SJCRH30 (cell line): ENCODE measurements around the gene SCD5. TPM values are rescaled to one million over a fixed set of nuclear protein-coding genes. Genes with fewer than 3 reads are reported as not detected.

Experiments
- DNase-seq, 2 experiments: peaks; one replicate each; pipeline ENCODE4 v3.0.0-alpha.2; 2015 to 2020
- H3K27ac ChIP-seq: fragments of 250-450 bp; sonication (Bioruptor Pico); 2 replicates; pipeline ENCODE4 v1.5.1; 2020; ENCODE audit warnings: mild to moderate bottlenecking, moderate library complexity
- H3K27me3 ChIP-seq: fragments of 250-450 bp; sonication (Bioruptor Pico); 2 replicates; pipeline ENCODE4 v1.5.1; 2020; ENCODE audit warnings: mild to moderate bottlenecking, moderate library complexity
- H3K36me3 ChIP-seq: fragments of 250-450 bp; sonication (Bioruptor Pico); 2 replicates; pipeline ENCODE4 v1.5.1; 2020; ENCODE audit warnings: mild to moderate bottlenecking, moderate library complexity
- H3K4me1 ChIP-seq: fragments of 250-450 bp; sonication (Bioruptor Pico); 2 replicates; pipeline ENCODE4 v1.5.1; 2020; ENCODE audit warnings: mild to moderate bottlenecking, moderate library complexity
- H3K4me3 ChIP-seq: fragments of 250-450 bp; sonication (Bioruptor Pico); 2 replicates; pipeline ENCODE4 v1.5.1; 2020; ENCODE audit warnings: mild to moderate bottlenecking, moderate library complexity
- H3K9me3 ChIP-seq: fragments of 250-450 bp; sonication (Bioruptor Pico); replicated peaks from 2 replicates; pipeline ENCODE4 v1.5.1; 2020; ENCODE audit warnings: mild to moderate bottlenecking, moderate library complexity
- total RNA-seq: library from RNA; depleted of rRNA; stranded (reverse); fragments of >200 nt; shearing (Covaris generic); gene quantifications from 2 replicates; pipeline ENCODE4 v1.2.3, GENCODE V29; 2014

The SCD5 gene
- total RNA-seq, 1 experiment from 2014 or later = 86.0 TPM

GRCh38 chr4:82681754-82682153, 116.8 kb downstream of the SCD5 start:
- DNase-seq = no peak
- Histone ChIP-seq H3K27me3 (no peaks in the 10 kb centered on the region), H3K4me3 (no peak overlapping the region), H3K27ac (no peak overlapping the region), H3K36me3 (peaks cover 5% of the 10 kb centered on the region; the same call in 1 of the 2 replicates), H3K4me1 (no peaks in the 10 kb centered on the region), H3K9me3 (no peaks in the 10 kb centered on the region)

DNA sequence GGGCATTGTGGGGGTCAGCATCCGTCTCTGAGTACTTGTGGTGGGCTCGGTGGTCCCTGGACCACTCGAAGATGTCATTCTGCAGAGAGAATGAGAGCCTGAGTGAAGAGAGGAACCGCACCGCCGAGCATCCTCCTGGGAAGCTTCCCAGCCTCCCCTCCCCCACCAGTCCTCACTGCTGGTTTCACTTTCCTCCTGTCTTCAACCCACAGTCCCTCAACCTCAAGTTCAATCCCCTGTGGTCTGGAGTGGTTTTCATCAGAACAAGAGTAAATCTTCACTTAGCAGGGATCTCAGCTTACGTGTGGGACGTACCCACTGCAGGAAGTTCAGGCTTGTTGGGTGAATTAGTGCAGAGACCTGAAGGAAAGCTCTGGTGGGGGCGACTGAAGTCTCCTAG, 117.8 kb downstream of the SCD5 start:
- Histone ChIP-seq H3K36me3 (peaks cover 5% of the 10 kb centered on the region; the same call in 1 of the 2 replicates), H3K4me3 (no peak overlapping the region), H3K27ac (no peak overlapping the region), H3K9me3 (no peaks in the 10 kb centered on the region), H3K4me1 (no peaks in the 10 kb centered on the region), H3K27me3 (no peaks in the 10 kb centered on the region)
- DNase-seq = peak in 1 of 2 experiments; percentile 33

DNA sequence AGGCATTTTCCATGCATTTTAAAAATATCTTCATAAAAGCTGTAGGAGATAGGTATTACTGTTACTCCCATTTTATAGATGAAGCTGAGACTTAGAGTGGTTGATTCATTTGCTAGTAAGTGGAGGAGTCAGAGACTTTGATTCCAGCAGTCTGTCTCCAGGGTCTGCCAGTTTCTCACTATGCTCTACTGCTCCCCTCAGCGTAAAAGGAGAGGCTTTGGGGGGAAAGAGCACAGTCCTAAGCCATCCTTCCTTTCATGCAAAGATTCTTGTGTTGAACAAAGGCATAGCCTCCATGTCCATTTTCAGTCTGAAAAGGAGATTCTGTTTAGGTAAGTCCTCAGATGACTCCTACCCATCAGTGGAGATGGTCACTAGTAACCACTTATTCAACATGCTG, 119.1 kb downstream of the SCD5 start:
- Histone ChIP-seq H3K4me3 (no peak overlapping the region), H3K36me3 (peaks cover 5% of the 10 kb centered on the region; the same call in 1 of the 2 replicates), H3K27me3 (no peaks in the 10 kb centered on the region), H3K4me1 (no peaks in the 10 kb centered on the region), H3K9me3 (no peaks in the 10 kb centered on the region), H3K27ac (no peak overlapping the region)
- no peak for DNase-seq

DNA sequence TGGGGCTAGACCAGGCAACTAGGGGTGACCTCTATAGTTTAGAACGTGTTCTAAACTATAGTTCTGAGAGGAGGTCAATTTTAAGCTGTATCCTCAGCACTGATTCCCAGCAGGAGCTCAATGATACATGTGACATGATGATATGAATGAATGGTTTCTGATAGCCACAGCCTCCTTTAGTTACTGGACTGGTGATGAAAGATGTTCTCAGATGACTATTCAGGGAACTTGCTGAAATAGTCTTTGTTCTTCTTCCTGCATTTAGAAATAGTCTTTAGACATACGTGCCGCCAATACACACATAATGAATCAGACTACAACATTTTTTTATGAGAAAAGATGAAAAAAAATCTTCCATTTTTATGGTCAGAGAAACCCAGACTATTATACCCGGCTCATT, 120.5 kb downstream of the SCD5 start:
- peaks cover 5% of the 10 kb centered on the region; the same call in 1 of the 2 replicates for H3K36me3 ChIP-seq
- H3K4me3 ChIP-seq = no peak overlapping the region
- no peaks in the 10 kb centered on the region for H3K27me3 ChIP-seq
- no peak for DNase-seq
- H3K4me1 ChIP-seq = no peaks in the 10 kb centered on the region
- H3K27ac ChIP-seq = no peak overlapping the region
- H3K9me3 ChIP-seq = no peaks in the 10 kb centered on the region

- Histone ChIP-seq H3K27me3 (no peaks in the 10 kb centered on the region), H3K4me1 (no peaks in the 10 kb centered on the region), H3K4me3 (no peak overlapping the region), H3K36me3 (peaks cover 5% of the 10 kb centered on the region; the same call in 1 of the 2 replicates), H3K9me3 (no peaks in the 10 kb centered on the region), H3K27ac (no peak overlapping the region)
- DNase-seq = no peak
These were observed 121.3 kb downstream of the SCD5 start for GRCh38 chr4:82677327-82677726.

DNA sequence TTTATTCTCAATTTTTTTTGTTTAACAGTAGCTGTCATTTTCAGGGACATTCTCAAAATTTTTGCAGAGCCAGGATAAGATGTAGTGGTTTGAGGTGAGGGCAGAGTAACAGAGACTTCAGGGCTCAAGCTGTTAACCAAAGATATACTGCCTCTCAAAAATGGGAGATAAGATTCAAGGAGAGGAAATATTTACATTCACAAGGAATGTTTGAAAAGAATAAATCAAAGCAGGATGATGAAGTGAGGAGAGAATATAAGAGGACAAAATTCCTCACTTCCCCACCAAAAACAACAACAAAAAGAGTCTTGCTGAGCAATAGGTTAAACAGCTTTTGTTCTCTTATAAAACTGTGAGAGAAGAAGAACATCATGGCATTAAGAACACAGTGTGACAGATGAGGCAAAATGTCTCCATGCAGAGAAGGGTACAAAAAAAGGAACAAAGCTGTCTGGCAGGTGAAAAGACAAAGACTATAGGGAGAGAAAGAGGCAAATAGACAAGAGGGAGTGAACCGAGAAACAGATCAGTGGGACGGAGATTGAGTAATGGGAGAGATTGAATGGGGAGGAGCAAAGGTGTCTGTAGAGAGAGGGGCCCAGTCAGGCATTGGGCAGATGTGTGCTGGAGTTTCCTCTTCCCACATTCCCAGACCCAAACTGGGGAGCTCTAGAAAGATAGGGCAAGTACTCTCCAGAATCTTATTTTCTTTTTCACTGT, 130.7 kb downstream of the SCD5 start:
- no peak for DNase-seq

DNA sequence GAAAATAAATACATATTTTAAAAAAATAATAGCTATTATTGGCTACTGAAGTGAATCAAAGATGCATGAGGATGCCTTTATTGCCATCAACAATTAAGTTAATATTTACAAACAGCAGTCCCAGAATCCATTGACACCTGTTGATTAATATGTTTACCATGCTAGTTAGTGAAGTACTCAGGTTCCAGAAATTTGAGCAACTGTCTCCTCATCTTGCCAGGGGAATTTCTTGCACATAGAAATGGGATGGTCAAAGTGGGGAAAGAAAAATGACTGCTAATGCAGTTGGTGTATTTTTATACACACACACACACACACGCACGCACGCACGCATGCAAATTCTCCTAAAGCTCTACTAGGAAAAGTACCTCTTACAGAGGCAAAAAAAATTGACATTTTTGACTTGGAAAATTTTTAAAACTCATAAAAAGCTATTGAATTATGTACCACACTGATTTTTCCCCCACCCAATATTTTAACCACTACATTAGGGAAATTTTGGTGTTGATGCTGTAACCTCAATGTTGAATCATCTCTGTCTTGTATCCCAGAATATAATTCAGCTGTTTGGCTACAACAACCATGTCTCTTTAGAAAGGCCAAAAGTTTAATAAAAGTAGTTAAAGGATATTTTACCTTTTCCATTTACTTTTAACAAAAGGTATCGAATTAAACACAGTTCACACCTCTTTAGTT, 131.5 kb downstream of the SCD5 start:
- Histone ChIP-seq H3K9me3 (no peaks in the 10 kb centered on the region), H3K4me3 (no peak overlapping the region), H3K27ac (no peak overlapping the region), H3K36me3 (peaks cover 4% of the 10 kb centered on the region; the same call in 1 of the 2 replicates), H3K4me1 (no peaks in the 10 kb centered on the region), H3K27me3 (no peaks in the 10 kb centered on the region)
- no peak for DNase-seq

More for the DNA sequence above, 130.7 kb downstream of the SCD5 start:
- no peak overlapping the region for H3K27ac ChIP-seq
- peaks cover 4% of the 10 kb centered on the region; the same call in 1 of the 2 replicates for H3K36me3 ChIP-seq
- no peaks in the 10 kb centered on the region for H3K27me3 ChIP-seq
- H3K4me1 ChIP-seq = no peaks in the 10 kb centered on the region
- H3K4me3 ChIP-seq = no peak overlapping the region
- no peaks in the 10 kb centered on the region for H3K9me3 ChIP-seq

- H3K4me3 ChIP-seq = no peak overlapping the region
- 0 out of 2 replicates have a peak, but pooled peaks cover 3% of the 10 kb centered on the region for H3K36me3 ChIP-seq
- no peaks in the 10 kb centered on the region for H3K27me3 ChIP-seq
- H3K27ac ChIP-seq = no peak overlapping the region
- H3K4me1 ChIP-seq = no peaks in the 10 kb centered on the region
- no peak for DNase-seq
- no peaks in the 10 kb centered on the region for H3K9me3 ChIP-seq
These were observed 137.2 kb downstream of the SCD5 start for GRCh38 chr4:82661181-82661992.

- Histone ChIP-seq H3K9me3 (no peaks in the 10 kb centered on the region), H3K4me3 (no peak overlapping the region), H3K4me1 (no peaks in the 10 kb centered on the region), H3K27me3 (no peaks in the 10 kb centered on the region), H3K36me3 (peaks cover 7% of the 10 kb centered on the region; the same call in 1 of the 2 replicates), H3K27ac (no peak overlapping the region)
- no peak for DNase-seq
These were observed 146.5 kb downstream of the SCD5 start for GRCh38 chr4:82652062-82652461.

DNA sequence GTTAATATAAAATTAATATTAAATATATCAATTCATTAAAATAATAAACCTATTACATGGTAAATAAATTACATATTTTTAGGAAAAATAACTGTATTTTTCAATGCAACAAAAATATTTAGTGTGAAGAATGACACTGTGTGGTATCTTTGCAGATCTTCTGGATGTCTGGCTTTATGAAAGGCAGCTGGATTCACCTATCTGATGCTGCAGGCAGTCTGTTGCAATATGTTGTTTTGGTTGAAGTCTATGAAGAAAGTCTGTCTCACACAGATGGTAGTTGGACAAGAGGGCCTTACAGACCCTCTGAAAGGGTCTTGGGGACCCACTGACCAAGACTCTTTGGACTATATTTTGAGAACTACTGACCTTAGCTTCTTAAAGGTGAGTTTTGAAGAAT, 147.7 kb downstream of the SCD5 start:
- no peak overlapping the region for H3K27ac ChIP-seq
- H3K4me3 ChIP-seq = no peak overlapping the region
- DNase-seq = no peak
- H3K36me3 ChIP-seq = peaks cover 7% of the 10 kb centered on the region; the same call in 1 of the 2 replicates
- no peaks in the 10 kb centered on the region for H3K4me1 ChIP-seq
- no peaks in the 10 kb centered on the region for H3K27me3 ChIP-seq
- no peaks in the 10 kb centered on the region for H3K9me3 ChIP-seq

DNA sequence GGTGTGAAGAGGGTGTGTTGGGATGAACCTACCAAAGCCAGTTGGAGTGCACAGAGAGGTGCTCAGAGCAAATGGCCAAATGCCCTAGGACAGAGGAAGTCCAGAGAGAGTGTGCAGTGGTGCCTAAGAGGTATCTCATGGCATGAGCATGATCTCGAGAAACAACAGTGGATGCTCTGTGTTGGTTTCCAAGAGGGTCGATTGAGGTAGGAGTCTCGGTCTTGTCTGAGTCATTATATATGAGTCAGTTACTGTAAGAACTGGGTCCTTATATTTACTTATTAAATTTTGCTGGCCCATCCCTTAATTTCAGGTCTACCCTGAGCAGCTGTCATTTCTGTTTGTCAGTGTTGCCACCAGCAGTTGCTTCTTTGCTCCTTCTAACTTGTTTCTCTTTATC, 150.2 kb downstream of the SCD5 start:
- H3K27me3 ChIP-seq = no peaks in the 10 kb centered on the region

GRCh38 chr4:82645936-82646565, 152.5 kb downstream of the SCD5 start:
- Histone ChIP-seq H3K9me3 (no peaks in the 10 kb centered on the region), H3K4me1 (no peaks in the 10 kb centered on the region), H3K27ac (no peak overlapping the region), H3K4me3 (no peak overlapping the region), H3K27me3 (no peaks in the 10 kb centered on the region), H3K36me3 (peaks cover 2% of the 10 kb centered on the region; the same call in 1 of the 2 replicates)
- DNase-seq = no peak

More for the DNA sequence above, 150.2 kb downstream of the SCD5 start:
- H3K4me1 ChIP-seq = no peaks in the 10 kb centered on the region
- H3K27ac ChIP-seq = no peak overlapping the region
- H3K9me3 ChIP-seq = no peaks in the 10 kb centered on the region
- no peak for DNase-seq
- H3K36me3 ChIP-seq = peaks cover 3% of the 10 kb centered on the region; the same call in 1 of the 2 replicates
- H3K4me3 ChIP-seq = no peak overlapping the region

- no peaks in the 10 kb centered on the region for H3K4me1 ChIP-seq
- H3K27ac ChIP-seq = no peak overlapping the region
- H3K27me3 ChIP-seq = no peaks in the 10 kb centered on the region
- no peaks in the 10 kb centered on the region for H3K9me3 ChIP-seq
- H3K4me3 ChIP-seq = no peak overlapping the region
- DNase-seq = no peak
- no peaks in the 10 kb centered on the region; the same call in 1 of the 2 replicates for H3K36me3 ChIP-seq
These were observed 153.9 kb downstream of the SCD5 start for GRCh38 chr4:82644734-82645126.

DNA sequence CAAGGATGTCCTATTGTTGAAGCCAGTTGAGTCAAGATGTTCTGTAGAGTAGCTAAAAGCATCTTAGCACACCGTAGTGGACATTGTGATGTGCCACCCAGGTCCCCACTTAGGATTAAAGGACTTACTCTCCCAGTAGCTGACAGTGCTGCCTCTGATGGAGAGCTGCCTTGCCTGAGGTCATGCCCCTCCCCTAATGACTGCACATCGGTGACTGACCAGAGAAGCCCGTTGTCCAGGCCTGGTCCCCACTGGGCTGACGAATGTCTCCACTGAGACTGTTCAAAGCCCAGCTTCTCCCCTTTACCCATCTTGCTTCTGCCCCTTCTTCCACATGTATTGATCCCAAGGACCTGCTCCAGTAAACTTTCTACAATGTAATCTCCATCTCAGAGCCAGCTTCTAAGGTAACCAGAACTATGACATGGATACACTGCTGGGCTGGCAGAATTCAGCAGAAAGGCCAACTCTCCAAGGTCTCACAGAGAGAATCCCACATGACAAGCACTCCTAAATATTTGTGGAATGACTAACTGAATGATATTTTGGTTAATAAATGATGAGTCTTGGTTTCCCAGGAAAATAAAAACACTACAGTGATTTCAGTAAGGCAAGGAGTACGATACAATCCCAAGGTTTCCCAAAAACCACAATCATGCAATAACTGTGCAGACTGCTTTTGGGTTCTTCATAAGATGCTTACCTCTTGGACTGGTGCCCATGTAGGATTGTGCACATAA, 154.4 kb downstream of the SCD5 start:
- H3K9me3 ChIP-seq = no peaks in the 10 kb centered on the region
- no peak for DNase-seq
- H3K27ac ChIP-seq = no peak overlapping the region

More for the DNA sequence above, 154.4 kb downstream of the SCD5 start:
- Histone ChIP-seq H3K36me3 (no peaks in the 10 kb centered on the region; the same call in 1 of the 2 replicates), H3K4me3 (no peak overlapping the region), H3K4me1 (no peaks in the 10 kb centered on the region), H3K27me3 (no peaks in the 10 kb centered on the region)
